Mesothelial cell of epicardium (in vitro differentiated cells): ENCODE data around the gene TMEM63C. TPM values are rescaled to one million over a fixed set of nuclear protein-coding genes. Genes with fewer than 3 reads are reported as not detected.

Experiments
- DNase-seq, 2 experiments: peaks; one replicate each; pipeline ENCODE4 v3.0.0; 2021; ENCODE audit warnings: low spot score in 2 of 2; ENCODE audit not compliant: unreplicated experiment in 2 of 2
- H3K27ac Mint-ChIP-seq: 2 replicates; pipeline ENCODE4 v1.8.0; 2021; ENCODE audit warnings: mixed read lengths
- H3K27me3 Mint-ChIP-seq: 2 replicates; pipeline ENCODE4 v1.8.0; 2021; ENCODE audit warnings: low read depth, mixed read lengths
- H3K36me3 Mint-ChIP-seq: 2 replicates; pipeline ENCODE4 v1.8.0; 2021; ENCODE audit warnings: mixed read lengths
- H3K4me1 Mint-ChIP-seq: 2 replicates; pipeline ENCODE4 v1.8.0; 2021; ENCODE audit warnings: mixed read lengths
- H3K4me3 Mint-ChIP-seq: 2 replicates; pipeline ENCODE4 v1.8.0; 2021; ENCODE audit warnings: mild to moderate bottlenecking, moderate library complexity, mixed read lengths
- H3K9me3 Mint-ChIP-seq: 2 replicates; pipeline ENCODE4 v1.8.0; 2021; ENCODE audit warnings: mixed read lengths
- total RNA-seq: library from RNA; stranded (reverse); gene quantifications from 3 replicates; pipeline ENCODE4 v1.2.1, GENCODE V29; 2021
- TF ChIP-seq, protein P1 (sequence below): fragments of 200-600 bp; sonication (generic); IDR thresholded peaks from one replicate; pipeline ENCODE4 v1.5.0; 2021; ENCODE audit warnings: antibody characterized with exemption; ENCODE audit not compliant: unreplicated experiment

TMEM63C gene
- total RNA-seq, 1 donor from 2014 or later: 6.2 TPM

GRCh38 chr14:77246784-77247183 is 65.2 kb downstream of the TMEM63C start:
- DNase-seq: no peak
- TF ChIP-seq, protein P1, sequence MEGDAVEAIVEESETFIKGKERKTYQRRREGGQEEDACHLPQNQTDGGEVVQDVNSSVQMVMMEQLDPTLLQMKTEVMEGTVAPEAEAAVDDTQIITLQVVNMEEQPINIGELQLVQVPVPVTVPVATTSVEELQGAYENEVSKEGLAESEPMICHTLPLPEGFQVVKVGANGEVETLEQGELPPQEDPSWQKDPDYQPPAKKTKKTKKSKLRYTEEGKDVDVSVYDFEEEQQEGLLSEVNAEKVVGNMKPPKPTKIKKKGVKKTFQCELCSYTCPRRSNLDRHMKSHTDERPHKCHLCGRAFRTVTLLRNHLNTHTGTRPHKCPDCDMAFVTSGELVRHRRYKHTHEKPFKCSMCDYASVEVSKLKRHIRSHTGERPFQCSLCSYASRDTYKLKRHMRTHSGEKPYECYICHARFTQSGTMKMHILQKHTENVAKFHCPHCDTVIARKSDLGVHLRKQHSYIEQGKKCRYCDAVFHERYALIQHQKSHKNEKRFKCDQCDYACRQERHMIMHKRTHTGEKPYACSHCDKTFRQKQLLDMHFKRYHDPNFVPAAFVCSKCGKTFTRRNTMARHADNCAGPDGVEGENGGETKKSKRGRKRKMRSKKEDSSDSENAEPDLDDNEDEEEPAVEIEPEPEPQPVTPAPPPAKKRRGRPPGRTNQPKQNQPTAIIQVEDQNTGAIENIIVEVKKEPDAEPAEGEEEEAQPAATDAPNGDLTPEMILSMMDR: no peak
- H3K9me3 Mint-ChIP-seq: no peaks in the 10 kb centered on the region
- no peaks in the 10 kb centered on the region for H3K36me3 Mint-ChIP-seq
- H3K27ac Mint-ChIP-seq: no peak overlapping the region
- no peaks in the 10 kb centered on the region for H3K4me1 Mint-ChIP-seq
- peaks cover 15% of the 10 kb centered on the region for H3K27me3 Mint-ChIP-seq
- no peak overlapping the region for H3K4me3 Mint-ChIP-seq

DNA sequence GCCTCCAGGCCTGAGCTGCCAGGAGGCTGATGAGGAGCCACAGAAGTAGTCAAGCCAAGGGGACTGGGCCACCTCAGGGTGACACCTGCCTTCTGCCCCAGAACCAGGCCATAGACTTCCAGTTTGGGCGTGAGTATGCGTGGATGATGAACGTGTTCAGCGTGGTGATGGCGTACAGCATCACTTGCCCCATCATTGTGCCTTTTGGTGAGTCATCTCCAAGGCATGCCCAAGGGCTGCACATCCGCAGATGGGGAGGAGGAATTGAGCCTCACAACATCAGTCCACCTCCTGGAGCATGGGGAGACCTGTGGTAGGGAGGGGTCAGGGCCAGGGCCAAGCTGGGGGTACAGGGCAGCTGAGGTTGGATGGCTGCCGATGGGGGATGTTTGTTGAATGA is 67.1 kb downstream of the TMEM63C start:
- no peak overlapping the region for H3K27ac Mint-ChIP-seq
- H3K4me1 Mint-ChIP-seq: no peaks in the 10 kb centered on the region
- DNase-seq: no peak
- no peaks in the 10 kb centered on the region for H3K36me3 Mint-ChIP-seq
- H3K27me3 Mint-ChIP-seq: peaks cover 19% of the 10 kb centered on the region
- H3K9me3 Mint-ChIP-seq: no peaks in the 10 kb centered on the region
- H3K4me3 Mint-ChIP-seq: no peak overlapping the region
- TF ChIP-seq, protein P1: no peak

DNA sequence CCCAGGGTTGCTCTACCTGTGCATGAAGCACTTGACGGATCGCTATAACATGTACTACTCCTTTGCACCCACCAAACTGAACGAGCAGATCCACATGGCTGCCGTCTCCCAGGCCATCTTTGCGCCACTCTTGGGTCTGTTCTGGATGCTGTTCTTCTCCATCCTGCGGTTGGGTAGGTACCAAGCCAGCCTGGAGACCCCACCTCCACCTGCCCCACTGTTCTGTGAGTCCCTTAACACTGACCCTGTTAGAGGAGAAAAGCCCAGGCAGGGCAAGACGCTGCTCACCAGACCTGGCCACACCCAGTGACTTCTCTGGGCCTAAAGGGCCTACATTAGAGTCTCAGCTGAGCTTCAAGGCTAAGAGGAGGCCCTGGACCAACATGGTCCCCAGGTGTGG is 67.7 kb downstream of the TMEM63C start:
- peaks cover 22% of the 10 kb centered on the region for H3K27me3 Mint-ChIP-seq
- no peaks in the 10 kb centered on the region for H3K4me1 Mint-ChIP-seq
- no peak for DNase-seq
- H3K4me3 Mint-ChIP-seq: no peak overlapping the region
- no peak overlapping the region for H3K27ac Mint-ChIP-seq
- no peaks in the 10 kb centered on the region for H3K9me3 Mint-ChIP-seq
- no peaks in the 10 kb centered on the region for H3K36me3 Mint-ChIP-seq
- TF ChIP-seq, protein P1: no peak

DNA sequence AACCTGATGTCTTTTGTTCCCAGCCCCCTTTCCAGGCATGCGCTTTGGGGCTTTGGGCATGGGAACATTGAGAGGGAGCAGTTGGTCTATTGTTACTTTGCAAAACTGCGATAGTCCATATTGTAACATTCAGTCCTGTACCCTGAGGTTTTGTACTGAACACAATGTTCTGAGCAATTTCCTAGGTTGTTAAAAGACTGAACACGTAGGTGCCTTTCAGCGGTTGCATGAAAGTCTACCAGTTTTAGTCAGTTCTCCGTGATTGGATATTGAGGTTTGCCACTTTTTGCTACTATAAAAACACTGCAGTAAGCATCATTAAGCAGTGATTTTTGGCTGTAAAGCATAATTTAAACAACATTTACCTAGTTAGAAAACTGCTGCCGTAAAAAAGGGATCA is 69.3 kb downstream of the TMEM63C start:
- H3K27ac Mint-ChIP-seq: no peak overlapping the region
- peaks cover 22% of the 10 kb centered on the region for H3K27me3 Mint-ChIP-seq
- TF ChIP-seq, protein P1: no peak
- H3K4me1 Mint-ChIP-seq: no peaks in the 10 kb centered on the region
- H3K4me3 Mint-ChIP-seq: no peak overlapping the region
- no peaks in the 10 kb centered on the region for H3K36me3 Mint-ChIP-seq
- DNase-seq: no peak
- no peaks in the 10 kb centered on the region for H3K9me3 Mint-ChIP-seq

DNA sequence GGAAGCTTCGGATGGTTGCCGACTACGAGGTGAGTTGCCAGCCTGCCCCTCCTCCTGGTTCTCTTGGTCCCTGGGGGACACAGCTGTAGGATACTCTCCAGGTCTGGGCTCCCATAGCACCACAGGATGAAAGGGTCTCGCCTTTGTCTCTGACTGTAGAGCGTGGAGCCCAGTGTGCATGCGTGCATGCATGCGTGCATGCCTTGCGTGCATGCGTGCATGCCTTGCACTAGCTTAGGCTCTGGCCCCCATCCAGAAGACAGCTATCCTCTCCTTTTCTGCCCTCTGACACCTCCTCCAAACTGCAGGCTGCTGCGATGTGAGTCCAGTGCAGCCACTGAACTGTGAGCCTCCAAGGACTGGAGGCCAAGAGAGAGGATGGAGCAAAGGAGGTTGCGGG is 70.3 kb downstream of the TMEM63C start:
- Mint-ChIP-seq H3K36me3 (no peaks in the 10 kb centered on the region), H3K27ac (no peak overlapping the region), H3K4me1 (no peaks in the 10 kb centered on the region), H3K27me3 (peaks cover 20% of the 10 kb centered on the region), H3K9me3 (no peaks in the 10 kb centered on the region), H3K4me3 (no peak overlapping the region)
- DNase-seq: no peak
- TF ChIP-seq, protein P1: no peak
